GM23248 (cell line): ENCODE data around the gene GABRR2. TPM values are rescaled to one million over a fixed set of nuclear protein-coding genes. Genes with fewer than 3 reads are reported as not detected.
A peak's percentile ranks its signal among the peaks of the same experiment; 100 is the strongest.

ENCODE experiments used
- DNase-seq: peaks from one replicate; pipeline ENCODE4 v3.0.0-alpha.2; 2015
- H2AFZ ChIP-seq: fragments of 200-600 bp; sonication (generic); 2 replicates; pipeline ENCODE4 v1.6.1; 2016; ENCODE audit warnings: antibody characterized with exemption
- H3F3A ChIP-seq: fragments of 200-600 bp; sonication (generic); 2 replicates; pipeline ENCODE4 v1.6.1; 2016; ENCODE audit warnings: mild to moderate bottlenecking, antibody characterized with exemption, mixed run types; ENCODE audit not compliant: insufficient read depth
- H3K27ac ChIP-seq: fragments of 200-600 bp; sonication (generic); 2 replicates; pipeline ENCODE4 v1.5.1; 2016; ENCODE audit warnings: mild to moderate bottlenecking
- H3K27me3 ChIP-seq: fragments of 200-600 bp; sonication (generic); replicated peaks from 2 replicates; pipeline ENCODE4 v1.6.1; 2016; ENCODE audit warnings: mild to moderate bottlenecking; ENCODE audit not compliant: insufficient read depth
- H3K36me3 ChIP-seq: fragments of 200-600 bp; sonication (generic); 2 replicates; pipeline ENCODE4 v1.6.1; 2016; ENCODE audit warnings: low read depth, mild to moderate bottlenecking
- H3K4me1 ChIP-seq: fragments of 200-600 bp; sonication (generic); 2 replicates; pipeline ENCODE4 v1.6.1; 2016; ENCODE audit warnings: mild to moderate bottlenecking; ENCODE audit not compliant: insufficient read depth
- H3K4me2 ChIP-seq: fragments of 200-600 bp; sonication (generic); one replicate; pipeline ENCODE4 v1.6.1; 2016; ENCODE audit warnings: mild to moderate bottlenecking; ENCODE audit not compliant: unreplicated experiment
- H3K4me3 ChIP-seq: fragments of 200-600 bp; sonication (generic); 2 replicates; pipeline ENCODE4 v1.5.1; 2016; ENCODE audit warnings: mild to moderate bottlenecking
- H3K79me2 ChIP-seq: fragments of 200-600 bp; sonication (generic); 2 replicates; pipeline ENCODE4 v1.6.1; 2016; ENCODE audit warnings: mild to moderate bottlenecking; ENCODE audit not compliant: insufficient read depth
- H3K9ac ChIP-seq: fragments of 200-600 bp; sonication (generic); 2 replicates; pipeline ENCODE4 v1.6.1; 2016; ENCODE audit warnings: mild to moderate bottlenecking
- H3K9me2 ChIP-seq: fragments of 200-600 bp; sonication (generic); 2 replicates; pipeline ENCODE4 v1.6.1; 2016; ENCODE audit warnings: mixed run types, mild to moderate bottlenecking, moderate library complexity; ENCODE audit not compliant: insufficient read depth
- H3K9me3 ChIP-seq: fragments of 200-600 bp; sonication (generic); one replicate; pipeline ENCODE4 v1.6.1; 2017; ENCODE audit warnings: low read depth
- H4K20me1 ChIP-seq: fragments of 200-600 bp; sonication (generic); 2 replicates; pipeline ENCODE4 v1.6.0; 2016; ENCODE audit not compliant: insufficient read depth
- EZH2 ChIP-seq: fragments of 200-600 bp; sonication (generic); IDR thresholded peaks from 2 replicates; pipeline ENCODE4 v1.6.1; 2018; ENCODE audit warnings: antibody characterized with exemption, mild to moderate bottlenecking; ENCODE audit not compliant: insufficient read depth, poor library complexity, severe bottlenecking
- EZH2phosphoT487 ChIP-seq: fragments of 200-600 bp; sonication (generic); IDR thresholded peaks from 2 replicates; pipeline ENCODE4 v1.6.1; 2018; ENCODE audit warnings: antibody characterized with exemption, moderate library complexity, mild to moderate bottlenecking, low read depth; ENCODE audit not compliant: insufficient read depth
- WGBS, 2 experiments: methylation state at CpG; one replicate each; pipeline ENCODE4 v1.1.6; 2015 to 2017; ENCODE audit warnings: low lambda C conversion rate in 2 of 2, low coverage in 1 of 2; ENCODE audit errors: missing lambda C conversion rate in 2 of 2; 5-methylcytosine and 5-hydroxymethylcytosine counted together
- in situ Hi-C: fragments of 300-500 bp; cut with MboI; formaldehyde crosslinking; loops from 2 replicates; pipeline ENCODE4 v1.15.0; 2020
- polyA plus RNA-seq: library from polyadenylated mRNA; unstranded; fragments of >200 nt; fragmentation: Nextera tagmentation; extraction: Ambion mirVana; gene quantifications from 2 replicates; pipeline ENCODE4 v1.2.1, GENCODE V29; 2016
- total RNA-seq: library from RNA; depleted of rRNA; stranded (reverse); fragments of >200 nt; shearing (Covaris generic); gene quantifications from 2 replicates; pipeline ENCODE4 v1.2.3, GENCODE V29; 2014

The GABRR2 gene
- total and polyA plus RNA-seq, 2 experiments from 2014 or later, result not detected

GRCh38 chr6:89353702-89354392 is 38.7 kb upstream of the GABRR2 start:
- Histone ChIP-seq H3K4me1 (peaks cover 16% of the 10 kb centered on the region), H3K9me3 (no peaks in the 10 kb centered on the region), H3K9ac (peak overlapping the region; percentile 99; the same call in 1 of the 2 replicates), H4K20me1 (0 out of 2 replicates have a peak, but pooled peaks cover 8% of the 10 kb centered on the region), H3K36me3 (no peaks in the 10 kb centered on the region), H3K9me2 (no peaks in the 10 kb centered on the region), H3K4me2 (no peak overlapping the region), H3K79me2 (peaks cover 36% of the 10 kb centered on the region), H3K27me3 (no peaks in the 10 kb centered on the region), H2AFZ (peak overlapping the region; percentile 74; the same call in 1 of the 2 replicates), H3F3A (peaks cover 20% of the 10 kb centered on the region), H3K27ac (0 out of 2 replicates have a peak overlapping the region, but pooled peaks have one; percentile 96), H3K4me3 (peak overlapping the region; percentile 96)
- WGBS, 2 experiments, result 66 to 77% methylated on average over 2 of the region's 2 CpGs
- in situ Hi-C loops, result loop anchor here (25.0 kb wide), 1 partner anchor 367 kb away; no protein-coding TSS in a partner anchor
- DNase-seq, result no peak
- TF ChIP-seq EZH2, result no peak

- Histone ChIP-seq H3K79me2 (peaks cover 43% of the 10 kb centered on the region), H3K27me3 (no peaks in the 10 kb centered on the region), H2AFZ (peak overlapping the region; percentile 74), H3K27ac (peak overlapping the region; percentile 96), H3K4me1 (peaks cover 21% of the 10 kb centered on the region), H3K4me3 (peak overlapping the region; percentile 96), H3K4me2 (peak overlapping the region; percentile 80), H4K20me1 (0 out of 2 replicates have a peak, but pooled peaks cover 12% of the 10 kb centered on the region), H3K9me3 (no peaks in the 10 kb centered on the region), H3K9ac (peak overlapping the region; percentile 99), H3K9me2 (no peaks in the 10 kb centered on the region), H3F3A (peaks cover 23% of the 10 kb centered on the region), H3K36me3 (no peaks in the 10 kb centered on the region)
- in situ Hi-C loops, result loop anchor here (25.0 kb wide), 1 partner anchor 366 kb away; no protein-coding TSS in a partner anchor
- no peak for DNase-seq
- TF ChIP-seq EZH2, result no peak
- TF ChIP-seq EZH2phosphoT487, result no peak
- WGBS, 2 experiments, result 25 to 28% methylated on average over 23 to 27 of the region's 27 CpGs
These were observed 38.0 kb upstream of the GABRR2 start for GRCh38 chr6:89353118-89353556.

GRCh38 chr6:89352278-89353117 is 37.4 kb upstream of the GABRR2 start, which contains the start of gene UBE2J1:
TSS of gene UBE2J1 (minus strand) at chr6:89352722. CDS start at chr6:89352569, 153 bp downstream.
- Histone ChIP-seq H3K4me1 (peaks cover 28% of the 10 kb centered on the region), H3F3A (peaks cover 28% of the 10 kb centered on the region), H3K4me3 (peak within 1 kb of the TSS; percentile 96), H4K20me1 (0 out of 2 replicates have a peak, but pooled peaks cover 13% of the 10 kb centered on the region), H2AFZ (peak within 1 kb of the TSS; percentile 74), H3K79me2 (peaks cover 50% of the 10 kb centered on the region), H3K9me2 (no peaks in the 10 kb centered on the region), H3K9ac (peak within 1 kb of the TSS; percentile 99), H3K4me2 (peak within 1 kb of the TSS; percentile 95), H3K9me3 (no peaks in the 10 kb centered on the region), H3K36me3 (no peaks in the 10 kb centered on the region), H3K27ac (peak within 1 kb of the TSS; percentile 96), H3K27me3 (no peaks in the 10 kb centered on the region)
- peak; percentile 98 for DNase-seq
- in situ Hi-C loops, result loop anchor here (25.0 kb wide), 1 partner anchor 365 kb away; no protein-coding TSS in a partner anchor
- TF ChIP-seq EZH2 (no peak), EZH2phosphoT487 (no peak)
- WGBS, 2 experiments, result 1% methylated on average over 80 to 83 of the region's 102 CpGs

- no peaks in the 10 kb centered on the region for H3K9me2 ChIP-seq
- H2AFZ ChIP-seq, result peak overlapping the region; percentile 74
- no peaks in the 10 kb centered on the region for H3K36me3 ChIP-seq
- in situ Hi-C loops, result loop anchor here (25.0 kb wide), 1 partner anchor 364 kb away; no protein-coding TSS in a partner anchor
- H3K27me3 ChIP-seq, result no peaks in the 10 kb centered on the region
- peaks cover 34% of the 10 kb centered on the region for H3K4me1 ChIP-seq
- peaks cover 17% of the 10 kb centered on the region; the same call in 1 of the 2 replicates for H4K20me1 ChIP-seq
- H3K27ac ChIP-seq, result peak overlapping the region; percentile 96
- no peaks in the 10 kb centered on the region for H3K9me3 ChIP-seq
- H3K4me2 ChIP-seq, result peak overlapping the region; percentile 95
- peak overlapping the region; percentile 99 for H3K9ac ChIP-seq
- H3K4me3 ChIP-seq, result peak overlapping the region; percentile 96
- TF ChIP-seq EZH2, result no peak
- no peak for TF ChIP-seq EZH2phosphoT487
- WGBS, 2 experiments, result 1 to 2% methylated on average over 12 of the region's 12 CpGs
- DNase-seq, result peak; percentile 38
- H3K79me2 ChIP-seq, result peaks cover 57% of the 10 kb centered on the region
- H3F3A ChIP-seq, result peaks cover 28% of the 10 kb centered on the region
These were observed 36.7 kb upstream of the GABRR2 start for GRCh38 chr6:89351671-89352277.
